HG03442 (cell line): Measurements from ENCODE around the gene POLG.

Experiments used
- ATAC-seq: cut with Tn5 transposase; IDR thresholded peaks from one replicate; pipeline ENCODE4 v1.9.1; 2021; ENCODE audit warnings: mild to moderate bottlenecking, moderate library complexity; ENCODE audit not compliant: unreplicated experiment

The POLG gene

GRCh38 chr15:89358435-89358754 is 23.8 kb upstream of the POLG start:
- ATAC-seq: no peak

- no peak for ATAC-seq
Measured at GRCh38 chr15:89356634-89357298, 22.1 kb upstream of the POLG start.

- no peak for ATAC-seq
Measured at GRCh38 chr15:89353991-89354390, 19.4 kb upstream of the POLG start.

- no peak for ATAC-seq
Measured at GRCh38 chr15:89352476-89352875, 17.9 kb upstream of the POLG start.

- no peak for ATAC-seq
Measured at GRCh38 chr15:89349206-89349558, 14.6 kb upstream of the POLG start.

- ATAC-seq: no peak
Measured at GRCh38 chr15:89346516-89347231, 12.1 kb upstream of the POLG start.

GRCh38 chr15:89345248-89345647 is 10.6 kb upstream of the POLG start:
- ATAC-seq: no peak

GRCh38 chr15:89342840-89343239 is 8.2 kb upstream of the POLG start:
- no peak for ATAC-seq

GRCh38 chr15:89341316-89342005 is 6.8 kb upstream of the POLG start:
- ATAC-seq: no peak

- ATAC-seq: no peak
Measured at GRCh38 chr15:89340573-89340972, 5.9 kb upstream of the POLG start.

GRCh38 chr15:89338036-89338435 is 3.4 kb upstream of the POLG start:
- no peak for ATAC-seq

- peak; percentile 0 for ATAC-seq
Measured at GRCh38 chr15:89335298-89336041, 846 bp upstream of the POLG start.

- no peak for ATAC-seq
Measured at GRCh38 chr15:89333959-89334509, 590 bp downstream of the POLG start.

GRCh38 chr15:89333011-89333860 is 1.4 kb downstream of the POLG start:
- no peak for ATAC-seq

GRCh38 chr15:89332446-89332845 is 2.2 kb downstream of the POLG start:
- ATAC-seq: no peak

GRCh38 chr15:89330881-89331595 is 3.6 kb downstream of the POLG start:
- ATAC-seq: no peak

GRCh38 chr15:89330119-89330518 is 4.5 kb downstream of the POLG start:
- no peak for ATAC-seq

- ATAC-seq: no peak
Measured at GRCh38 chr15:89329329-89330084, 5.1 kb downstream of the POLG start.
